ENCODE measurements around the gene PAXIP1. TPM values are rescaled to one million over a fixed set of nuclear protein-coding genes. Genes with fewer than 3 reads are reported as not detected.

The PAXIP1 gene
- total RNA-seq, 1 donor from 2014 or later: 16.7 TPM

DNA sequence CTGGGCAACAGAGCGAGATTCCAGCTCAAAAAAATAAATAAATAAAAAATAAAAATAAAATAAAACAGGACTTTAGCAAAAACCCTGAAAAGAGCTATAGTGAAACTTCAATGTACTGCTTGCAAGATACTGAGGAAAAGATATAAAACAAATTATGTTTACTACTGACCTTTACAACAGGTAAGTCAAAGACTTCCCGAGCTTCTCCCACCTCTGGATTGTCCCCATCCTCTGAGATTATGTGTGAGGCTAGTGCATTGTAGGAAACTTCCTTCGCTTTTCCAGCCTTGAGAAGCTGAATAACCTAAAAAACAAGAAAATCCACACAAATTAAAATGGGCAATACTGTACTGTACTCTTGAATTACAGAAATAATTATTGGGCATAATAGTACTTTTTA, 4.4 kb downstream of the PAXIP1 start:
- Histone ChIP-seq H3K27me3 (no peaks in the 10 kb centered on the region), H3K36me3 (peaks cover 0 to 9% of the 10 kb centered on the region in 2 donors), H3K4me3 (no peak overlapping the region), H3K27ac (no peak overlapping the region), H3K9me3 (no peaks in the 10 kb centered on the region), H3K4me1 (peaks cover 20% of the 10 kb centered on the region)
- TF ChIP-seq POLR2A (IDR thresholded peaks at IDR 0.05): no peak
- TF ChIP-seq, protein P1, sequence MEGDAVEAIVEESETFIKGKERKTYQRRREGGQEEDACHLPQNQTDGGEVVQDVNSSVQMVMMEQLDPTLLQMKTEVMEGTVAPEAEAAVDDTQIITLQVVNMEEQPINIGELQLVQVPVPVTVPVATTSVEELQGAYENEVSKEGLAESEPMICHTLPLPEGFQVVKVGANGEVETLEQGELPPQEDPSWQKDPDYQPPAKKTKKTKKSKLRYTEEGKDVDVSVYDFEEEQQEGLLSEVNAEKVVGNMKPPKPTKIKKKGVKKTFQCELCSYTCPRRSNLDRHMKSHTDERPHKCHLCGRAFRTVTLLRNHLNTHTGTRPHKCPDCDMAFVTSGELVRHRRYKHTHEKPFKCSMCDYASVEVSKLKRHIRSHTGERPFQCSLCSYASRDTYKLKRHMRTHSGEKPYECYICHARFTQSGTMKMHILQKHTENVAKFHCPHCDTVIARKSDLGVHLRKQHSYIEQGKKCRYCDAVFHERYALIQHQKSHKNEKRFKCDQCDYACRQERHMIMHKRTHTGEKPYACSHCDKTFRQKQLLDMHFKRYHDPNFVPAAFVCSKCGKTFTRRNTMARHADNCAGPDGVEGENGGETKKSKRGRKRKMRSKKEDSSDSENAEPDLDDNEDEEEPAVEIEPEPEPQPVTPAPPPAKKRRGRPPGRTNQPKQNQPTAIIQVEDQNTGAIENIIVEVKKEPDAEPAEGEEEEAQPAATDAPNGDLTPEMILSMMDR (IDR thresholded peaks at IDR 0.05): no peak
- no peak for TF ChIP-seq POLR2AphosphoS5 (IDR thresholded peaks at IDR 0.05; ENCODE audit: insufficient read depth in 1 of 2, low read depth in 1 of 2)
- no peak for DNase-seq (ENCODE audit: extremely low spot score in 2 of 2)
- intact Hi-C loops (cut with DNase I): no loop called here

DNA sequence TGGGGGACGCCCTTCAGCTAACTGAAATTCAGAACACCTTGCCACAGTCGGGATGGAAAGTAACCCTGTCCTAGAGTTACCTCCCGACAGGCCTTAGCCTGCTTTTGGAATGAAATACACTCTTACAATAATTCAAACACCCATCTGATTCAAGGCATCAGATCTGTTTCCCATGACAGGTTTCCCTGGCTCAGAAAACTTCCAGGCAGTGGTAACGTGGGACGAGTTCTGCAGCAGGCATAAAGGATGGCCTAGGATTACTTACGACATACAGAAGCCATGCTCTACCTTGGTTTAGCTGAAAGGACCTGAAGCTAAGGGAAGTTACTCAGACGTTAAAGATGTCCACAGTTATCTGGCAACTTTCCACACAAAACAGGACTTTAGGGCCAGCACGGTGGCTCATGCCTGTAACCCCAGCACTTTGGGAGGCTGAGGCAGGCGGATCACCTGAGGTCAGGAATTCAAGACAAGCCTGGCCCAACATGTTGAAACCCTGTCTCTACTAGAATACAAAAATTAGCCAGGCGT, 5.0 kb downstream of the PAXIP1 start:
- H3K4me3 ChIP-seq: no peak overlapping the region
- no peaks in the 10 kb centered on the region for H3K27me3 ChIP-seq
- H3K27ac ChIP-seq: no peak overlapping the region
- intact Hi-C loops (cut with DNase I): no loop called here
- TF ChIP-seq, protein P1 (IDR thresholded peaks at IDR 0.05): no peak
- TF ChIP-seq POLR2AphosphoS5 (IDR thresholded peaks at IDR 0.05; ENCODE audit: insufficient read depth in 1 of 2, low read depth in 1 of 2) (no peak), POLR2A (IDR thresholded peaks at IDR 0.05) (no peak)
- peaks cover 0 to 9% of the 10 kb centered on the region in 2 donors for H3K36me3 ChIP-seq
- no peak for DNase-seq (ENCODE audit: extremely low spot score in 2 of 2)
- H3K9me3 ChIP-seq: no peaks in the 10 kb centered on the region
- peaks cover 20% of the 10 kb centered on the region for H3K4me1 ChIP-seq

DNA sequence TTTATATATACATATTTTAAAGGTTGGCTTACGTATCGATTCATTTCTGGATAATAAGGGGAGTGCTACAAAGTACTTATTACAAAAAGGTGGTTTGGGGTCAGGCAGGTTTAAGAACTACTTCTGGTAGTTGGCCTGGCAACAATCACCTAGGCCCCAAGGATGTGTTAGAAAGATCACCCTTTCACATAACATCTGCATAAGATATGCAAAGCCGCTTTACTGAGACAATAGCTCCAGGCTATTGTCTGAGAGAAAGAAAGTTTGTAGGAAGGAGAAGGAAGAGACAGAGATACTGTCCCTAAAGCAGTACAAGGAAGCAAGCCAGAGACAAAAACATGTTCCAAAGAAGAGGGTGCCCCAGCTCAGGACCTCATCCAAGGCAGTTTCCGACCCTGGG, 6.2 kb downstream of the PAXIP1 start:
- Histone ChIP-seq H3K4me3 (no peak overlapping the region), H3K9me3 (no peaks in the 10 kb centered on the region), H3K4me1 (peaks cover 15% of the 10 kb centered on the region), H3K27me3 (no peaks in the 10 kb centered on the region), H3K36me3 (peaks cover 0 to 13% of the 10 kb centered on the region in 2 donors), H3K27ac (no peak overlapping the region)
- TF ChIP-seq POLR2A (IDR thresholded peaks at IDR 0.05) (no peak), POLR2AphosphoS5 (IDR thresholded peaks at IDR 0.05; ENCODE audit: insufficient read depth in 1 of 2, low read depth in 1 of 2) (no peak)
- TF ChIP-seq, protein P1 (IDR thresholded peaks at IDR 0.05): no peak
- no peak for DNase-seq (ENCODE audit: extremely low spot score in 2 of 2)
- intact Hi-C loops (cut with DNase I): no loop called here

GRCh38 chr7:154996101-154996500, 6.8 kb downstream of the PAXIP1 start:
- Histone ChIP-seq H3K4me1 (peaks cover 10% of the 10 kb centered on the region), H3K9me3 (no peaks in the 10 kb centered on the region), H3K27me3 (no peaks in the 10 kb centered on the region), H3K27ac (no peak overlapping the region), H3K36me3 (peaks cover 0 to 19% of the 10 kb centered on the region in 2 donors), H3K4me3 (no peak overlapping the region)
- TF ChIP-seq POLR2A (IDR thresholded peaks at IDR 0.05) (no peak), POLR2AphosphoS5 (IDR thresholded peaks at IDR 0.05; ENCODE audit: insufficient read depth in 1 of 2, low read depth in 1 of 2) (no peak)
- TF ChIP-seq, protein P1 (IDR thresholded peaks at IDR 0.05): no peak
- no peak for DNase-seq (ENCODE audit: extremely low spot score in 2 of 2)
- intact Hi-C loops (cut with DNase I): no loop called here

DNA sequence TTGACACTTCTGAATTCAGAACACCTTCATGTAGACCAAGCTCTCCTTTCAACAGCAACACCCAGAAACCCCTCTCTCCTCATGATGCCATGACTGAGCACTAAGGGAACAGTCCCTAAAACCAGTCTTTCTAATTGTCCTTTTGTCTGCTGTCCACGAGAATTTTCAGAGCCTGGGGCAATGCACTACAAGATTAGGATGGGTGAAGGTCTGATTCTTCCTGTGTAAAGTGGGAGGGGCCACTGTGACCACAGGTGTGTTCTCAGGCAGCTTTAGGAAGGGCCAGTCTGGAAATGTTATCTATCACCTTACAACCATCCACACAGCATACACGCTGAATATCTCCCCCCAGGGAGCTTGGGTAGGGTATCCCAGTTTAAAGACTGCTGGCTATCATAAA, 7.9 kb downstream of the PAXIP1 start:
- H3K27ac ChIP-seq: no peak overlapping the region
- no peaks in the 10 kb centered on the region for H3K27me3 ChIP-seq
- H3K4me1 ChIP-seq: peaks cover 6% of the 10 kb centered on the region
- no peak for DNase-seq (ENCODE audit: extremely low spot score in 2 of 2)
- H3K4me3 ChIP-seq: no peak overlapping the region
- no peaks in the 10 kb centered on the region for H3K9me3 ChIP-seq
- peaks cover 0 to 19% of the 10 kb centered on the region in 2 donors for H3K36me3 ChIP-seq
- intact Hi-C loops (cut with DNase I): no loop called here
- TF ChIP-seq POLR2AphosphoS5 (IDR thresholded peaks at IDR 0.05; ENCODE audit: insufficient read depth in 1 of 2, low read depth in 1 of 2) (no peak), POLR2A (IDR thresholded peaks at IDR 0.05) (no peak)
- TF ChIP-seq, protein P1 (IDR thresholded peaks at IDR 0.05): no peak

Measured in vagina (tissue), 2 donors.